Lower leg skin (tissue), 4 donors: Measurements from ENCODE around the gene PLAU. TPM values are rescaled to one million over a fixed set of nuclear protein-coding genes. Genes with fewer than 3 reads are reported as not detected.
"Not testable (repeated sequence)": the region's sequence is repeated elsewhere in the genome, so short reads cannot be mapped to it uniquely, and the experiment has no call there.

Source experiments
- DNase-seq, 2 donors: peaks; one replicate each; pipeline ENCODE4 v3.0.0-alpha.2; 2019; ENCODE audit warnings: low spot score in 2 of 2
- H3K4me3 ChIP-seq: fragments of 200-600 bp; sonication (generic); 2 replicates; pipeline ENCODE4 v1.5.1; 2017; ENCODE audit warnings: mild to moderate bottlenecking, low read depth; ENCODE audit not compliant: poor library complexity, severe bottlenecking
- POLR2A ChIP-seq, 2 donors: fragments of 450-650 bp; IDR thresholded peaks; one replicate each; pipeline ENCODE4 v1.6.1; 2016 to 2017; ENCODE audit warnings: antibody characterized with exemption in 2 of 2, mild to moderate bottlenecking in 1 of 2, moderate library complexity in 1 of 2
- WGBS, 2 donors: methylation state at CpG; one replicate each; pipeline ENCODE4 v1.1.5; 2018; 5-methylcytosine and 5-hydroxymethylcytosine counted together
- intact Hi-C: fragments of 100-400 bp; cut with DNase I; formaldehyde crosslinking; loops from one replicate; pipeline ENCODE4 v1.15.0; 2023; ENCODE audit warnings: low total_unique reads
- total RNA-seq, 4 donors: library from RNA; depleted of rRNA; stranded (reverse); fragments of >200 nt; gene quantifications; one replicate each; pipeline ENCODE4 v1.1.0, GENCODE V29; 2016
- TF ChIP-seq, protein P1 (sequence below), 3 donors: fragments of 450-650 bp; IDR thresholded peaks; one replicate each; pipeline ENCODE4 v1.5.1; 2016; ENCODE audit warnings: antibody characterized with exemption in 3 of 3, mild to moderate bottlenecking in 3 of 3, moderate library complexity in 2 of 3

The PLAU gene
- total RNA-seq, 4 donors from 2014 or later = 12.7 to 28.5 (median 14.7) TPM

- DNase-seq = no peak
- H3K4me3 ChIP-seq = no peak overlapping the region
- no peak for TF ChIP-seq POLR2A (IDR thresholded peaks at IDR 0.05)
- TF ChIP-seq, protein P1, sequence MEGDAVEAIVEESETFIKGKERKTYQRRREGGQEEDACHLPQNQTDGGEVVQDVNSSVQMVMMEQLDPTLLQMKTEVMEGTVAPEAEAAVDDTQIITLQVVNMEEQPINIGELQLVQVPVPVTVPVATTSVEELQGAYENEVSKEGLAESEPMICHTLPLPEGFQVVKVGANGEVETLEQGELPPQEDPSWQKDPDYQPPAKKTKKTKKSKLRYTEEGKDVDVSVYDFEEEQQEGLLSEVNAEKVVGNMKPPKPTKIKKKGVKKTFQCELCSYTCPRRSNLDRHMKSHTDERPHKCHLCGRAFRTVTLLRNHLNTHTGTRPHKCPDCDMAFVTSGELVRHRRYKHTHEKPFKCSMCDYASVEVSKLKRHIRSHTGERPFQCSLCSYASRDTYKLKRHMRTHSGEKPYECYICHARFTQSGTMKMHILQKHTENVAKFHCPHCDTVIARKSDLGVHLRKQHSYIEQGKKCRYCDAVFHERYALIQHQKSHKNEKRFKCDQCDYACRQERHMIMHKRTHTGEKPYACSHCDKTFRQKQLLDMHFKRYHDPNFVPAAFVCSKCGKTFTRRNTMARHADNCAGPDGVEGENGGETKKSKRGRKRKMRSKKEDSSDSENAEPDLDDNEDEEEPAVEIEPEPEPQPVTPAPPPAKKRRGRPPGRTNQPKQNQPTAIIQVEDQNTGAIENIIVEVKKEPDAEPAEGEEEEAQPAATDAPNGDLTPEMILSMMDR (IDR thresholded peaks at IDR 0.05) = no peak
- intact Hi-C loops = no loop called here
- WGBS, 2 donors = 81 to 86% methylated on average over 2 of the region's 2 CpGs
Observed at GRCh38 chr10:73964743-73965142, 53.8 kb downstream of the PLAU start.

DNA sequence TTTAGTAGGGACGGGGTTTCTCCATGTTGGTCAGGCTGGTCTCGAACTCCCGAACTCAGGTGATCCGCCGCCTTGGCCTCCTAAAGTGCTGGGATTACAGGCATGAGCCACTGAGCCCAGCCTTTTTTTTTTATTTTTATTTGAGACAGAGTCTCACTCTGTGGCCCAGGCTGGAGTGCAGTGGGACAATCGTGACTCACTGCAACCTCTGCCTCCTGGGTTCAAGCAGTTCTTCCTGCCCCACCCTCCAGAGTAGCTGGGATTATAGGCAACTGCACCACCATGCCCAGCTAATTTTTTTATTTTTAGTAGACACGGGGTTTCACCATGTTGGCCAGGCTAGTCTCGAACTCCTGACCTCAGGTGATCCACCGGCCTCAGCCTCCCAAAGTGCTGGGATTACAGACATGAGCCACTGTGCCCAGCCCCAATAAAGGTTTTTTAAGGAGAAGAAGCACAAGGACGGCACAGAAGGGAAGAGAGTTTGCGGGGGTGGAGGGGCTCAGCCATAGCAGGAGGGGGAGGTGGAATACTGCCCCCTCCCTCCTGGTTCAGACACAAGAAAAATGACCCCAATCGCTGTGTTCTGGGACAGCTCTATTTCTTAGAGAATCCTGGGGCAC is 54.4 kb downstream of the PLAU start:
- intact Hi-C loops, H3K4me3 ChIP-seq: not testable (repeated sequence)
- peak in 1 of 2 donors; percentile 75 for DNase-seq
- 65 to 67% methylated on average over 12 of the region's 12 CpGs for WGBS, 2 donors

GRCh38 chr10:73965890-73966768 is 55.2 kb downstream of the PLAU start:
- H3K4me3 ChIP-seq = no peak overlapping the region
- WGBS, 2 donors = 15 to 25% methylated on average over 16 of the region's 16 CpGs
- peak; percentile 85 to 92 for DNase-seq
- no peak for TF ChIP-seq POLR2A (IDR thresholded peaks at IDR 0.05)
- TF ChIP-seq, protein P1 (IDR thresholded peaks at IDR 0.05) = no peak
- intact Hi-C loops = no loop called here

- peak in 1 of 2 donors; percentile 56 for DNase-seq
- intact Hi-C loops = no loop called here
- 83 to 89% methylated on average over 4 of the region's 4 CpGs for WGBS, 2 donors
- no peak overlapping the region for H3K4me3 ChIP-seq
- no peak for TF ChIP-seq POLR2A (IDR thresholded peaks at IDR 0.05)
- TF ChIP-seq, protein P1 (IDR thresholded peaks at IDR 0.05) = no peak
Observed at GRCh38 chr10:73967022-73967429, 56.1 kb downstream of the PLAU start.

Other genes with a start within 250 kb of the PLAU start
- 10 to 100 TPM in 1 of 4 donors, 1 to 10 TPM in 3; 3.0 to 11.2 (median 5.2) TPM for gene AGAP5, start 213.0 kb upstream of the PLAU start, total RNA-seq
- 10 to 100 TPM; 45.5 to 60.3 (median 58.1) TPM for gene SEC24C, start 166.8 kb upstream of the PLAU start, total RNA-seq
- gene CHCHD1, start 129.1 kb upstream of the PLAU start, total RNA-seq = 10 to 100 TPM; 27.6 to 36.5 (median 34.2) TPM
- gene ZSWIM8, start 125.5 kb upstream of the PLAU start, total RNA-seq = 100 to 1,000 TPM in 3 of 4 donors, 10 to 100 TPM in 1; 99.0 to 262 (median 108) TPM
- 10 to 100 TPM; 16.7 to 41.5 (median 37.4) TPM for gene NDST2, start 99.5 kb upstream of the PLAU start, total RNA-seq
- gene CAMK2G, start 36.6 kb upstream of the PLAU start, total RNA-seq = 10 to 100 TPM; 20.0 to 27.9 (median 24.2) TPM
- 10 to 100 TPM; 53.3 to 90.4 (median 63.1) TPM for gene VCL, start 87.0 kb downstream of the PLAU start, total RNA-seq
- 10 to 100 TPM; 13.3 to 24.2 (median 15.5) TPM for gene AP3M1, start 239.7 kb downstream of the PLAU start, total RNA-seq
- 10 to 100 TPM; 42.3 to 46.3 (median 42.9) TPM for gene ADK, start 240.1 kb downstream of the PLAU start, total RNA-seq